ENCODE data around the gene RABGAP1L. TPM values are rescaled to one million over a fixed set of nuclear protein-coding genes. Genes with fewer than 3 reads are reported as not detected.
"Not testable (repeated sequence)": the region's sequence is repeated elsewhere in the genome, so short reads cannot be mapped to it uniquely, and the experiment has no call there.

RABGAP1L gene
- total and polyA plus RNA-seq, 2 of the 4 experiments (the other 2 are of a cell fraction), result 7.9 to 26.7 TPM

GRCh38 chr1:174848593-174849560, 689.6 kb downstream of the RABGAP1L start:
- dilution Hi-C loops (cut with HindIII; ENCODE audit: low sequenced_read_pairs, unreplicated experiment); H3K4me1 ChIP-seq (ENCODE audit: control insufficient read depth, insufficient read depth, low read length); intact Hi-C loops (cut with micrococcal nuclease): not testable (repeated sequence)

More at GRCh38 chr1:174848593-174849560, 689.6 kb downstream of the RABGAP1L start:
- H3K4ac ChIP-seq (ENCODE audit: low read depth, low read length); BruUV-seq (replicated peaks); H2AFZ ChIP-seq (replicated peaks; ENCODE audit: low read length, poor library complexity); H2BK120ac ChIP-seq (ENCODE audit: low read depth, low read length); H3K4me3 ChIP-seq (ENCODE audit: insufficient read depth, low read depth, low read length); H3K27ac ChIP-seq (ENCODE audit: insufficient read depth, low read length); H3K18ac ChIP-seq (ENCODE audit: low read depth, low read length); H3K9ac ChIP-seq (ENCODE audit: low read depth, low read length); ATAC-seq (ENCODE audit: low read depth); H3K27me3 ChIP-seq (ENCODE audit: control insufficient read depth, insufficient read depth, low read length); H2BK5ac ChIP-seq (ENCODE audit: low read depth, low read length, poor library complexity, severe bottlenecking); POLR2A ChIA-PET (ENCODE audit: unreplicated experiment); H2AK9ac ChIP-seq (replicated peaks; ENCODE audit: low read depth, low read length, poor library complexity); H2AK5ac ChIP-seq (ENCODE audit: low read depth, low read length); H3K79me1 ChIP-seq (ENCODE audit: low read depth in 1 of 2, low read length in 2 of 2); in situ Hi-C loops (cut with MboI; ENCODE audit: low sequenced_read_pairs); H3K36me3 ChIP-seq (ENCODE audit: control insufficient read depth, insufficient read depth, low read length); H3K9me3 ChIP-seq (ENCODE audit: control insufficient read depth, insufficient read depth, low read length); H2BK15ac ChIP-seq (ENCODE audit: low read depth, low read length); H4K5ac ChIP-seq (ENCODE audit: low read depth, low read length); H4K8ac ChIP-seq (ENCODE audit: low read depth in 2 of 2, low read length in 2 of 2); H3K23ac ChIP-seq (ENCODE audit: low read depth, low read length); H3K9me1 ChIP-seq (ENCODE audit: insufficient read depth, low read length); H2BK20ac ChIP-seq (ENCODE audit: low read depth, low read length); DNase-seq; H4K20me1 ChIP-seq (ENCODE audit: insufficient read depth, low read length); H3K14ac ChIP-seq (replicated peaks; ENCODE audit: low read depth, low read length); H3K4me2 ChIP-seq (ENCODE audit: low read depth, low read length); H4K91ac ChIP-seq (ENCODE audit: insufficient read depth, low read depth, low read length); H3K56ac ChIP-seq (ENCODE audit: extremely low read depth, insufficient read depth, low read length); CTCF ChIA-PET: not testable (repeated sequence)
- no CpG with 5 or more reads among the region's 36 CpGs for WGBS, 2 experiments (ENCODE audit: extremely low coverage in 2 of 2, insufficient read length in 1 of 2)
